GM18519 (cell line): ENCODE results near the gene DNAJB1.

Experiments used
- ATAC-seq: cut with Tn5 transposase; IDR thresholded peaks from one replicate; pipeline ENCODE4 v1.9.1; 2021; ENCODE audit warnings: mild to moderate bottlenecking, moderate library complexity; ENCODE audit not compliant: unreplicated experiment, low FRiP score

The DNAJB1 gene

GRCh38 chr19:14475251-14476073 is 42.7 kb downstream of the DNAJB1 start, which contains the start of gene PTGER1:
PTGER1 (minus strand) TSS chr19:14475354; CDS start chr19:14474320, 1,034 bp downstream.
- ATAC-seq: no peak

DNA sequence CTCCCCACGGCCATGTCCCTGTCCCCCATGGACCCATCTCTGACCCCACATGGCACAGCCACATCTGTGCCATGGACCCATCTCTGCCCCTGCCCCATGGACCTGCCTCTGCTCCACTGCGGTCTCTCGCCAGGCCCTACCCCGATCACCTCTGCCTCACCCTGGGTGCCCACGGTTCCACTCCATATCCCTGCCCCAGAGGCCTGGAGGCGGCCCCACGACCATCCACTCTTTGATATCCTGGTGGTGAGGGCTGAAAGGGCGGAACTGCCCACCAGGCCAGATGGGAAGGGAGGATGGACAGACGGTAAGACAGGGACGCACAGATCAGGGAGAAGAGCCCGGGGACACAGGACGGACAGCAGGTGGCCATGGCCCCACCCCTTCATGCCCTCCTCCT is 43.4 kb downstream of the DNAJB1 start:
- no peak for ATAC-seq

DNA sequence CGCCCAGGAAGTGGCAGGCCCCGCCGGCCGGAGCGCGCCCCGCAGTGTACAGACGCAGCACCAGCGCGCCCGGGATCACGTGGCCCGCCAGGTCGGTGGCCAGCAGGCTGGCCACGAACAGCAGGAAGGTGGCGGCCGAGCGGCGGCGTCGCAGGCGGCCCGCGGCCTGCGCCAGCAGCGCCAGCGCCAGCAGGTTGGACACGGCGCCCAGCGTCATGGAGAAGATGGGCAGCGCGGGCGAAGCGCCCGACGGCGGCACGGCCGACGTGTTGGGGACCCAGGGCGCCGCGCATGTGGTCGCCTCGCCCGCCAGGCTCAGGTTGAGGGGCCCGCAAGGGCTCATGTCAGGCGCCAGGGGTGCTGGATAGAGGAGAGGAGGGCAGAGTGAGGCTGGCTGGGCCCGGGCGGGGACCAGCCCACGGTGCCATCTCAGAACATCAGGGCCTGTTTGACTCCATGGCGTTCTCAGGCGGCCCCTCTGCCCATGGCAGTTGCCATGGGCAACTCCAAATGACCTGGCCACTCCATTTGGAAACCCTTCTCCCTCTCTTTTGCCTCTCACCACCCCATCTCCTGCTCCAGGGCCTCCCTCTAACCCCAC is 44.1 kb downstream of the DNAJB1 start:
- no peak for ATAC-seq

DNA sequence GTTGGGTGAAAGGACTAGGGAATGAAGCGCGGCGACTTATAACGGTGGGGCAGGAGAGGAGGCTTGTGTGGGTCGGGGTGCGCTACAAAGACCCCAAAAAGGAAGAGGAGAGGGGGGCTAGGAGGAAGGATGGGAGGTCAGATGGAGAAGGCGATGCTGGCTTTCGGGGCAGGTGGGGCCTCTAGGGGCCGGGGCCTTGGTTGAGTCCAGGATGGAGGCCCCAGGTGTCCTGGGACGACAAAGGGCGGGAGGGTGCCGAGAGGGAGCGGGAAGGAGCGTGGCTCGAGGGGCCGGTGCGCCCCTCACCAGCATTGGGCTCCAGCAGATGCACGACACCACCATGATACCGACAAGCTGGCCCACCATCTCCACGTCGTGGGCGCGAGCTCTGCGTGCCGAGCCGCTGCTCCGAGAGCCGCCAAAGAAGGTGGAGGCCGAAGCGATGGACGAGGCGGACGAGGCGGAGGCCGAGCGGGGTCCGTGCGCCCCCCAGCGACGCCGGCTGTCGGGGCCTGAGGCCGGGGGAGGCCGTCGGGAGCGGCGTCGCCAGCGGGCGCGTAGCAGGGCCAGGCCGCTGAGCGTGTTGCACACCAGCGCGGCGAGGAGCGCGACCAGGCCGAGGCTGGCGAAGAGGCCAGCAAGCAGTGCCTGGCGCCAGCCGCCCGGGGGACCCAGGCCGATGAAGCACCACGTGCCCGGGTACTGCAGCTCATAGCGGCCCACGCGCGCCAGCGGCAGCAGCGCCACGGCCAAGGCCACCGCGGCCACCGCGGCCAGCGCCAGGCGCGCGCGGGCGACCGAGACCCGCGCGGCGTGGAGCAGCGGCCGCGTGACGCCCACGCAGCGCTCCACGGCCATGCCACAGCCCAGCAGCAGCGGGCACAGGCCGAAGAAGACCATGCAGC is 44.9 kb downstream of the DNAJB1 start:
- ATAC-seq: no peak

- no peak for ATAC-seq
Observed at GRCh38 chr19:14472202-14472938, 45.8 kb downstream of the DNAJB1 start.

DNA sequence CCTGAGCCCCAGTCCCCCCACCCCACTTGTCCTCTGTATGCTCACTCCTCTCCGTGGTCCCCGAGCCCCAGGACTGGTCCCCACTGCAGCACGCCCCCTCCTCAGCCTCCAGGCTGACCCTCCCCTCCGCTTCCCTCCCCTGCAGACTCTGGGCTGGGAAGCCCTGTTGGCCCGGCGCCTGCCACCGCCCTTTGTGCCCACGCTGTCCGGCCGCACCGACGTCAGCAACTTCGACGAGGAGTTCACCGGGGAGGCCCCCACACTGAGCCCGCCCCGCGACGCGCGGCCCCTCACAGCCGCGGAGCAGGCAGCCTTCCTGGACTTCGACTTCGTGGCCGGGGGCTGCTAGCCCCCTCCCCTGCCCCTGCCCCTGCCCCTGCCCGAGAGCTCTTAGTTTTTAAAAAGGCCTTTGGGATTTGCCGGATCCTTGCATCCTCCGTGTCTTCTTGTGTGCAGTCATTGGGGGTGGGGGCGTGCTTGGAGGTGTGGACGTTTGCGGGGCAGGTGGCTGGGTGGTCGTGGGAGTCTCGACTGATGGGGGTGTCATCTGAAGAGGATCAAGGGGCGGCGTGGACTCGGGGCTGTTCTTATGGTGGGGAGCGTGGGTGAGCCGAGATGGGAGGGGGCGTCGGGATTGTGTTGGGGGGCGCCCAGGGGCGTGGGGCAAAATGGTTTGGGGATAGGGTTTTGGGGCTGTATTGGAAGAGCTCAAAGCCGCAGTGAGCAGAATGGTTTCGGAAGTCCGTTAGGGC is 46.6 kb downstream of the DNAJB1 start:
- ATAC-seq: no peak

GRCh38 chr19:14470031-14470876 is 47.9 kb downstream of the DNAJB1 start:
- no peak for ATAC-seq

GRCh38 chr19:14467816-14468215 is 50.4 kb downstream of the DNAJB1 start:
- ATAC-seq: no peak

- ATAC-seq: no peak
Observed at GRCh38 chr19:14467391-14467790, 50.8 kb downstream of the DNAJB1 start.
